ENCODE data around the gene ADD2.

ADD2 gene

DNA sequence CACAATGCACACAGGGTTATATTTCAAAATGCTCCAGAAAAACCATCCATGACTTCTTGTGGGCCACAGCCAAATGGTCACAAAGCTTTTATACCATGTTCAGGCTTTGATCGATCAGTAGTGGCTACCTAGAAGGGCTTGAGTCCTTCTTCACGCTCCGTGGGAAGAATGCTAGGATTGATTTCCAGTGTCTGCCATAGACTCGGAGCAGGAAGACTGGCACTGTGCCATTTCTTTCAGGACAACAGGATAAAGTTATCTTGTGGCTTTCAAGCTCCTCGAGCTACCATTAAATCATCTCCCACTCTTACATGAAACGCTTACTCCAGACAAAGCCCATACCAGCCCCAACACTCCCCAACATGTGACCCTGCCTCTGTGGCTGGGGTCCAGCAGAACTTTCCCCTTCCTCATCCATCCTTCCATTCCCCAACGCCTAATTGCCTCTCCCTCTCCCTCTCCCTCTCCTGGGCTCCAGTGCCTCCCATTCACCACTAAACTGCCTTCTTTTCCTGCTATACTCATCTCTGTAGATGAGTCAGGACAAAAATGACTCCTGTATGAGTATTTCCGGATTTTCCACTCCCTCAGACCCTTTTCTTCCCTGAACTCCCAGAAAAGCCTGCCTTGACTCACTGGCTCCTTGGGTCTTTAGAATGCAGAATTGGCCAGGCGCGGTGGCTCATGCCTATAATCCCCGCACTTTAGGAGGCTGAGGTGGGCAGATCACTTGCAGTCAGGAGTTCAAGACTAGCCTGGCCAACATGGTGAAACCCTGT is 40.9 kb downstream of the ADD2 start:
- in situ Hi-C loops (cut with HindIII; ENCODE audit: low sequenced_read_pairs), result no loop called here

DNA sequence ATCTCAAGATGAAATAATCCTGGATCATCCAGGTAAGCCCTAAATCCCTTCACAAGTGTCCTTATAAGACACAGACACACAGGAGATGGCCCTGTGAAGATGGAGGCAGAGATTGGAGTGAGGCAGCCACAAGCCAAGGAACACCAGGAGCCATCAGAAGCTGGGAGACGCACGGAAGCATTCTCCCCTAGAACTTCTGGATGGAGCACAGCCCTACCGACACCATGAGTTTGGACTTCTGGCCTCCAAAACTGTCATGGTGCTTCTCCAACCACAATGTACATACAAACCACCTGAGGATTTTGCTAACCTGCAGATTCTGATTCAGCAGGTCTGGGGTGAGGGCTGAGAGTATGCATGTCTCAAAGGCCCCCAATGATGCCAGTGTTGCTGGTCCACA is 42.5 kb downstream of the ADD2 start:
- in situ Hi-C loops (cut with HindIII; ENCODE audit: low sequenced_read_pairs), result no loop called here

DNA sequence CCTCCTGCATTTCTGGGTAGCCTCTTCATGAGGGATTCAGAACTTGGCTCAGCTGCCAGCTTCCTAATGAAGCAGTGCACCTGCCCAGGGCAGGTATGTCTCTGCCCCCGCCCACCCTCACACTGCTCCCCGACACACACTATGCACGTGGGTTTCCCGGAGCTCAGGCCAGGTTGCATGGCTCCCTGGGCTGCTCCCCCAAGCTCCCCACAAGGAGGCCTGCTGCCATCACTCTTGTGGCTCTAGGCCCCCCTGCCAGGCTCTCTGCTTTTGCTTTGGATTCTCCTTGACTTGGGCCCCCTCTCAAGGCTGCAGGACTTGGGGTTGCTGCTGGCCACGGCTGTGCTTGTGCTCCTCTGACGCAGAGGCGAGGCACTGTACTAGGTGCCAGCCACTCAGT is 43.6 kb downstream of the ADD2 start:
- in situ Hi-C loops (cut with HindIII; ENCODE audit: low sequenced_read_pairs), result no loop called here

DNA sequence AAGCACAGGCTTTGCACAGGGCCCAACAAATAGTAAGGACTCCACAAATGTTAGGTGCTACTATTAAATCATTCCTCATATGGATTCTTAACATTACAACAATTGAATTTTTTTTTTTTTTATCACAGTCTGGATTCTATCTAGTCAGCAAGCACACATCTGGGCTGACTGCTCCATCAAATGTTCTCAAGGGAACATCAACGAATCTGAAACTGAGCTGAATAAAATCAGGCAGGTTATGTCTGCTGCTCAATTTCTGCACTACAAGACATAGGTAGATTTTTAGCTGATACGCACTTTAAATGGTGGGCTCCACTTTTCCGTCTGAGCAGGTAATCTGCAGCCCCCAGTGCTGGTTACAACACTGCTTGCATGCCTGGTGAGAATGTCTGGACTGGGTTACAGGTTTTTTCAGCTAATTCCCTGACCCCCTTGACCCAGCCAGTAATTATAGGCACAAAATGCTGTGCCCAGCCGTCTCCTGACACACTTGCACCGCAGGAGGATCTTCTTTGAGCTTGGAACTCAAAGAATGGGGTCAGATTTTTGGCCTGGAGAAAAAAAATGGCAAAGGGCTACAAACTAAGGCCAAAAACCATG is 44.6 kb downstream of the ADD2 start:
- in situ Hi-C loops (cut with HindIII; ENCODE audit: low sequenced_read_pairs), result no loop called here

DNA sequence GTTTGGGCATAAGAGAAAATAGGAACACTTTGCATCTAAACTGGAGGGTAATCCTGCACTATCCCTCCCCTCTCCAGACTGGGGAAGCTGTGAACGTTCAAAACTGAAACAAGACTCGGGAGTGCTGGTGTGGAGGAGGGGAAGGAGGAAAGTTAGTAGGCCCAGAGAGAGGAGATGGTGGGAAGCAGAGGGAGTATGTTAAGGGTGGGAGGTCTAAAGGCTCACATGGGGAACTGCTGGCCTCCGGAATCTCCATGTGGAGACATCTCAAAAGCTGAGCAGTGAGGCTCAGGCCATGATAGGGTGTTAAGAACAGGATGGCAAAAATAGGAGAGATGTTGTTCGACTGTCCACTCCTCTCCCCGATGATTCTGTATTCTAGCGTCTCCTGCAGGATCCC is 47.9 kb downstream of the ADD2 start:
- in situ Hi-C loops (cut with HindIII; ENCODE audit: low sequenced_read_pairs), result no loop called here

DNA sequence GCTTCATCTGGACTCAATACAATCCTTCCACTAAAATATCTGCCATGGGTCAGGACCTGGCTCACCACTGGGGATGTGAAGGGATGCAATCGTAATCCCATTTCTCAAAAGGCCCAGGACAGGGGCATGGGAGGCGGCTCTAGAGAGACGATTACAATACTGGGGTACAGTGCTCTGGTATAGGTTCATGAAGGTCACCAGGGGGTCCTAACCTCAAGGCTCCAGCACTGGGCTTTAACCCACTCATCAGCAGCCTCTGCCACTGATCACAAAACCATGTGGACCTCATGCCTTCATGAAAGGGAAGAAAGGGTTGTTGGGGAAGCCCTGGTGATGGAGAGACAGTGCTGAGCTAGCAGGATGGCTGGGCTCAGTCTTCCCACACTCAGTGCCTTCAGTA is 48.8 kb downstream of the ADD2 start:
- in situ Hi-C loops (cut with HindIII; ENCODE audit: low sequenced_read_pairs), result no loop called here

DNA sequence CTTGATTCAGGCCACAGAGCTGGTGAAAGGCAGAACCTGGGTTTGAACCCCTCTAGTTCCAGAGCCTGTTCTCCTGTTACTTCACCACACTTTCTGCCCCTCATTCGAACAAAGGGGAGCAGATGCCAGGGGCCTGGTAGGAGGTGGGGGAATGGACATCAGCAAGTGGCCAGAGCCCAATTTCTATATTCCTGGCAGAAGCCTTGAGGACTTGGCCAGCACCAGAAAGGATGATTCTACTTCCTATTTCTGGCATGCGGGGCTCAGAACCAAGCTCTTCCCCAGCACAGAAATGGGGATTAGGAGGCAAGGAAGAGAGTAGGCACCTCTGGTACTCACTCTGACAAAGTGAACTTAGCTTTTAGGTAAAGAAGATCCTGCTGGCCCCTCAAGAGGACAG is 49.3 kb downstream of the ADD2 start:
- in situ Hi-C loops (cut with HindIII; ENCODE audit: low sequenced_read_pairs), result no loop called here

GRCh38 chr2:70718241-70718640 is 49.8 kb downstream of the ADD2 start:
- in situ Hi-C loops (cut with HindIII; ENCODE audit: low sequenced_read_pairs), result no loop called here

DNA sequence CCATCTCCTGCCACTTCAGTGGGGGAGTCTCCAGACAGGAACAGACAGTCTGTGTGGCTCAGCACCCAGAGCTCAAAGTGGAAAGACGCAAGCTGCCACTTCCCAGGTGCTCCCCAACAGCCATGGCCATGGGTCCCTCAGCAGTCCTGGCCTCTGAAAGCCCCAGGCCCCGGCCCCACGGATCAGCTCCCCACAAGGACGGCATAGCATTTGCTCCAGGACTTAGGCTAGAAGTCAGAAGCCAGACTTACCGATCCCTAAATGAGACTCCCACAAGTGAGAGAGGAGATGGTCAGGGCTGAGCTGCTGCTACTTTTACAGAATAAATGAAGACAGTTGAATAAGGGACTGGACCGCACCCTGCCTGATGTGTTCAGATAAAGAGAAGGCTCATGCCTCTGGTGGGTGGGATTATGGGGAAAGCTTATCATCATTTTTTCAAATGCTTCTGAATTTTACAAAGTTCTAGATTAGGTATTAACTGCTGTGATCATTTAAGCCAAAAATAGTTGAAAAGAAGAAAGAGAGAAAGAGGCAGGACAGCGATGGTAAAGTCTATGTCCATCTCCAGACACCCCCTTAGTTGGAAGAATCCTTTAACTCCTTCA is 50.5 kb downstream of the ADD2 start:
- in situ Hi-C loops (cut with HindIII; ENCODE audit: low sequenced_read_pairs), result no loop called here

- in situ Hi-C loops (cut with HindIII; ENCODE audit: low sequenced_read_pairs), result no loop called here
Measured at GRCh38 chr2:70716951-70717350, 51.0 kb downstream of the ADD2 start.

GRCh38 chr2:70716131-70716743 is 51.8 kb downstream of the ADD2 start:
- in situ Hi-C loops (cut with HindIII; ENCODE audit: low sequenced_read_pairs), result no loop called here

GRCh38 chr2:70715071-70715985 is 52.7 kb downstream of the ADD2 start:
- in situ Hi-C loops (cut with HindIII; ENCODE audit: low sequenced_read_pairs), result no loop called here

DNA sequence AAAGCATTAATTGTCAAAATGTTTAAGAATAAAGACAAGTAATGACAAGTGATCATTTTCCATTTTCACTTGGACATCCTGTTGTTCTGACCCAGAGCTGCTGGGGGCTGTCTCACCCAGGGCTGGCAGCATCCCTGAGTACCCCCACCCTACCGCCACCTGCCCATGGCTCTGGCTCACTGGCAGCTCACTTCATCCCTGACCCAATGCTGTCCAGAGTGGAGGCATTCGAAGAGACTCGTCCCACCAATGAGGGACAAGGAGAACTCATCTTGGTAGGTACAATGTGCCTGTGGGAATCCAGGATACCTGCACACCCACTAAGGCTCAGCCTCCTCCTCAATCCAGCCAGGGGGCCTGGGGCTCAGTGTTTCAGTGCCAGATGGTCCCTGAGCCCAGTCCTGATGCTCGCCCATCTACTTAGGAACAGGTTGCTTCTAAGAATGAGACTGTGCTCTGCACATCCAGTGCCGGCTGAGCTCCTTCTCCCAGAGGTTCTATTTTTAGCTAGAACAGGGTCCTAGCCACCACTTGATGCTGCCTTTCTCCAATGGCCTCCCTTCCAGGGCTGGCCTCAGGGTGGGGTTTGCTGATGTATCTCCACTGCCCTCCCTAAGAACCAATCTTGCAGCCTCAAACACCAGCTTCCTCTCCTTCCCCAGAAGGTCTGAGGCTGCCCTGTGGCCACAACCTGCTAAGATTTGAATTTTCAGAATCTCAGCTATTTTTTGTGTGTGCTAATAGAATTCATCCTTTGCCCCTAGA is 53.7 kb downstream of the ADD2 start:
- in situ Hi-C loops (cut with HindIII; ENCODE audit: low sequenced_read_pairs), result no loop called here

DNA sequence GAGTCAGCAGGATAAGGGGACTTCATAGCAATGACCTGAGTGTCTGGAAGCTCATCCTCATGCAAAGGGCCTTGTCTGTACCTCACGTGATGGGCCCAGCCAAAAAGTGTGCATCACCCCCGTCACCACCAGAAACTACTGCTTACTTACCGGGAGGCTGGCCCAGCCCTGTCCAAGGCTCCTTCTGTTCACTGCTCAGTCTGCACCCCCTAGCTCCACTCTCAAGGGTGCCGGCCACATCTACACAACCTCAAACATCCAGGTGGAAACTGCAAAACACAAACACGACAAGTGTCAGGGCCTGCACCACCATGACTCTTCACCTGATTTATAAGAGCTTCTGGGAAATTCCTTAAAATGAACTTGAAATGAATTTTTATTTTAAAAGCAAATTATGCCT is 55.1 kb downstream of the ADD2 start:
- in situ Hi-C loops (cut with HindIII; ENCODE audit: low sequenced_read_pairs), result no loop called here

DNA sequence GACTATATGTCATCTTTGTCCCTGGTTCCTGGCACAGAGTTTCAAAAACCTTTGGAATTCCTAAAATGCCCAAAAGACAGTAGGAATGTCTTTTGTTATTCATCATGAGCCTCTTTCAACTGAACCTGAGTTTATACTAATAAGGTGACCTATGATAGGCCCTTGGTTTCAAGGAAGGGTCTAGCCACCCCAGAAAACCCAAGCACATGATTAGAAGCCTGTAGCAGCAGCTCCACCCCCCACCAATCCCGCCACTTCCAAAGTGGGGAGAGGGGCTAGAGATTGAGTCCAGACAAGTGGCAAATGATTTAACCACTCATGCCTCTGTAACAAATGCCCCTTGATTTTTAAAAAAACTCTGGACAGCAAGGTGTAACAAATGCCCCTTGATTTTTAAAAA is 56.8 kb downstream of the ADD2 start:
- in situ Hi-C loops (cut with HindIII; ENCODE audit: low sequenced_read_pairs), result no loop called here

GRCh38 chr2:70710038-70710690 is 57.8 kb downstream of the ADD2 start:
- in situ Hi-C loops (cut with HindIII; ENCODE audit: low sequenced_read_pairs), result no loop called here

GRCh38 chr2:70709275-70710037 is 58.5 kb downstream of the ADD2 start:
- in situ Hi-C loops (cut with HindIII; ENCODE audit: low sequenced_read_pairs), result no loop called here

DNA sequence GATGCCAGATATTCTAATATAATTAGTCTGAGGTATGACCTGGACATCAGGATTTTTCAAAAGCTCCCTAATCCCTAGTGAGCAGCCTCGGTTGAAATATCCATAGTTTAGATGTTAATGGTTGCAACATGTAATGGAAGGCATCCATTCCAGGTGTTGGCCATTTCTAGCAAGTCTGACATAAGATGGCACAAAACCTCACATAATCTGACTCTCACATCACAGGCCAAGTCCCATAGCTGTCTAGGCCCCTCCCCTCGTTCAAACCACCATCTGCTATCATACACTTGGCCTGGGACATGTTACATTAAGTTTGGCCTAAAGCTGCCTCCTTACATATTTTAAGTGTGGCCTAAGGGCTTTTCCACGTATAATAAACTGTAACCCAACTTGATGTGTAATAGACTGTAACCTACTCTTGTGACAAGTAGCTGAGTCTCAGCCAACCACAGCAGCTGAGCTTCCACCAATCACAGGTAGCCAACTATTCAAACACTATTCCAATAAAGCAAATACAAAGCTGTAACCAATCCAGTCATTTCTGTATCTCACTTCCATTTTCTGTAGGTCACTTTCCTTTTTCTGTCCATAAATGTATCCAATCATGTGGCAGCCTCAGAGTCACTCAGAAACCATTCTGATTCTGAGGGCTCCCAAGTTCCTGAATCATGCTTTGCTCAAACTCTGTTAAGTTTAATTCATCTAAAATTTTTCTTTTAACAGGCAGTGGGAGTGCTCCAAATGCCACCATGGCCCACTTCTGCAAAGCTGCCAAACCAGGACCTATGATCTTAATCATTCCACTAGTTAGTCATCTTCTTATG is 59.4 kb downstream of the ADD2 start:
- in situ Hi-C loops (cut with HindIII; ENCODE audit: low sequenced_read_pairs), result no loop called here
